OCI-LY7 (cell line): ENCODE data around the gene CASKIN1.
"Not testable (repeated sequence)": the region's sequence is repeated elsewhere in the genome, so short reads cannot be mapped to it uniquely, and the experiment has no call there.

Experiments used
- CTCF ChIP-seq: fragments of 200-600 bp; sonication (generic); conservative IDR thresholded peaks from 2 replicates; pipeline ENCODE4 v1.5.1; 2014; ENCODE audit warnings: mild to moderate bottlenecking, antibody characterized with exemption, low read length, moderate library complexity, mixed read lengths
- EZH2phosphoT487 ChIP-seq: fragments of 200-600 bp; sonication (generic); IDR thresholded peaks from 2 replicates; pipeline ENCODE4 v1.6.1; 2018; ENCODE audit warnings: low read depth, borderline replicate concordance, mild to moderate bottlenecking, mixed run types, antibody characterized with exemption, low read length, moderate library complexity, mixed read lengths

GRCh38 chr16:2127630-2128280 lies 68.7 kb downstream of the CASKIN1 start:
- TF ChIP-seq CTCF, EZH2phosphoT487: not testable (repeated sequence)
